Stimulated activated CD4-positive, alpha-beta T cell treated with anti-CD3 and anti-CD28 coated beads, Interleukin-12 subunit alpha, Interleukin-12 subunit beta, amount 100 ng/mL, for 4 hours (primary cell): ENCODE data around the gene HYI.
A peak's percentile ranks its signal among the peaks of the same experiment; 100 is the strongest.
"Not testable (repeated sequence)": the region's sequence is repeated elsewhere in the genome, so short reads cannot be mapped to it uniquely, and the experiment has no call there.

Experiments used
- DNase-seq: peaks from one replicate; pipeline ENCODE4 v3.0.0-alpha.2; 2020

The HYI gene

GRCh38 chr1:43453442-43454269, at the start of gene HYI:
Gene HYI, minus strand, starts transcription at chr1:43453931. Its CDS starts 138 bp downstream, at chr1:43453793.
- DNase-seq: peak; percentile 58

GRCh38 chr1:43501806-43502205, 48.1 kb upstream of the HYI start:
- DNase-seq: not testable (repeated sequence)

- no peak for DNase-seq
Observed at GRCh38 chr1:43499898-43500297, 46.2 kb upstream of the HYI start.

- no peak for DNase-seq
Observed at GRCh38 chr1:43495204-43495603, 41.5 kb upstream of the HYI start.

- DNase-seq: no peak
Observed at GRCh38 chr1:43493661-43494450, 40.1 kb upstream of the HYI start.

GRCh38 chr1:43492826-43493225, 39.1 kb upstream of the HYI start:
- no peak for DNase-seq

- DNase-seq: no peak
Observed at GRCh38 chr1:43491061-43491460, 37.3 kb upstream of the HYI start.

- DNase-seq: no peak
Observed at GRCh38 chr1:43488165-43488564, 34.4 kb upstream of the HYI start.

GRCh38 chr1:43484367-43484766, 30.6 kb upstream of the HYI start:
- DNase-seq: no peak

GRCh38 chr1:43482215-43482614, 28.5 kb upstream of the HYI start:
- no peak for DNase-seq

GRCh38 chr1:43481491-43481890, 27.8 kb upstream of the HYI start:
- no peak for DNase-seq

GRCh38 chr1:43479414-43479813, 25.7 kb upstream of the HYI start:
- no peak for DNase-seq

- DNase-seq: no peak
Observed at GRCh38 chr1:43477716-43478115, 24.0 kb upstream of the HYI start.

GRCh38 chr1:43475611-43476401, 22.1 kb upstream of the HYI start:
- DNase-seq: not testable (repeated sequence)

- DNase-seq: no peak
Observed at GRCh38 chr1:43473463-43473862, 19.7 kb upstream of the HYI start.

- not testable (repeated sequence) for DNase-seq
Observed at GRCh38 chr1:43472463-43473151, 18.9 kb upstream of the HYI start.

GRCh38 chr1:43472087-43472462, 18.3 kb upstream of the HYI start:
- no peak for DNase-seq

- no peak for DNase-seq
Observed at GRCh38 chr1:43469932-43470331, 16.2 kb upstream of the HYI start.

- no peak for DNase-seq
Observed at GRCh38 chr1:43468414-43468813, 14.7 kb upstream of the HYI start.

GRCh38 chr1:43466403-43466802, 12.7 kb upstream of the HYI start:
- no peak for DNase-seq

GRCh38 chr1:43465505-43466067, 11.9 kb upstream of the HYI start:
- no peak for DNase-seq
